SK-N-SH (cell line): ENCODE measurements around the gene ANKH. TPM values are rescaled to one million over a fixed set of nuclear protein-coding genes. Genes with fewer than 3 reads are reported as not detected.

Experiments used
- CTCF ChIA-PET: fragments of 300-600, 350-600 bp; formaldehyde crosslinking; extraction: SDS; loops from one replicate; lab custom pipeline; 2021; lab: Yijun Ruan, JAX
- POLR2A ChIA-PET: fragments of 350-600 bp; sonication (Branson Sonifier 250); formaldehyde crosslinking; extraction: SDS; loops from one replicate; lab custom pipeline; 2020; ENCODE audit warnings: antibody characterized with exemption, inconsistent platforms; lab: Yijun Ruan, JAX
- DNase-seq: peaks from one replicate; pipeline ENCODE4 v3.0.0; 2012
- H2AFZ ChIP-seq: fragments of 200-600 bp; sonication (generic); 2 replicates; pipeline ENCODE4 v1.8.1; 2016; ENCODE audit warnings: antibody characterized with exemption, mild to moderate bottlenecking, low read depth
- H3F3A ChIP-seq: fragments of 200-600 bp; sonication (generic); replicated peaks from 2 replicates; pipeline ENCODE3; 2016; ENCODE audit warnings: antibody characterized with exemption, mild to moderate bottlenecking; ENCODE audit not compliant: insufficient read depth
- H3K27ac ChIP-seq, 2 experiments: fragments of 200-500 bp in 1 of 2; fragments of 200-600 bp in 1 of 2; sonication (Bioruptor generic) in 1 of 2; sonication (generic), shearing (Covaris generic) in 1 of 2; 2 replicates each; pipeline versions ENCODE4 v1.5.1 to v1.6.1; 2014 to 2016; ENCODE audit warnings: low read depth in 2 of 2, inconsistent platforms in 1 of 2, low read length in 1 of 2, mild to moderate bottlenecking in 1 of 2, mixed read lengths in 1 of 2
- H3K27me3 ChIP-seq: fragments of 200-600 bp; sonication (generic), shearing (Covaris generic); 2 replicates; pipeline ENCODE4 v1.6.1; 2016; ENCODE audit warnings: mixed run types; ENCODE audit not compliant: insufficient read depth
- H3K36me3 ChIP-seq, 2 experiments: fragments of 200-500 bp in 1 of 2; fragments of 200-600 bp in 1 of 2; sonication (Bioruptor generic) in 1 of 2; sonication (generic) in 1 of 2; replicated peaks in 1 of 2; 2 replicates each; pipeline versions ENCODE3 to v1.5.1; 2014 to 2016; ENCODE audit warnings: low read length in 1 of 2, mild to moderate bottlenecking in 1 of 2; ENCODE audit not compliant: insufficient read depth in 2 of 2, control insufficient read depth in 1 of 2
- H3K4me1 ChIP-seq, 2 experiments: fragments of 200-500 bp in 1 of 2; fragments of 200-600 bp in 1 of 2; sonication (Bioruptor generic) in 1 of 2; sonication (generic), shearing (Covaris generic) in 1 of 2; 2 replicates each; pipeline versions ENCODE4 v1.5.1 to v1.6.1; 2014 to 2016; ENCODE audit warnings: low read depth in 1 of 2, low read length in 1 of 2, mixed run types in 1 of 2; ENCODE audit not compliant: insufficient read depth in 2 of 2, control insufficient read depth in 1 of 2
- H3K4me2 ChIP-seq: fragments of 200-600 bp; sonication (generic), shearing (Covaris generic); 2 replicates; pipeline ENCODE4 v1.6.1; 2017; ENCODE audit warnings: mixed run types
- H3K4me3 ChIP-seq, 2 experiments: fragments of 200-500 bp in 1 of 2; fragments of 200-600 bp in 1 of 2; sonication (Bioruptor generic) in 1 of 2; sonication (generic), shearing (Covaris generic) in 1 of 2; 2 replicates each; pipeline versions ENCODE4 v1.5.1 to v1.8.1; 2014 to 2016; ENCODE audit warnings: low read depth in 2 of 2, inconsistent platforms in 1 of 2, low read length in 1 of 2, mild to moderate bottlenecking in 1 of 2, mixed read lengths in 1 of 2, moderate library complexity in 1 of 2
- H3K79me2 ChIP-seq: fragments of 200-600 bp; sonication (generic); 2 replicates; pipeline ENCODE4 v1.8.1; 2017; ENCODE audit warnings: mild to moderate bottlenecking; ENCODE audit not compliant: insufficient read depth
- H3K9ac ChIP-seq: fragments of 200-600 bp; sonication (generic); 2 replicates; pipeline ENCODE4 v1.6.1; 2017; ENCODE audit warnings: mixed run types
- H3K9me2 ChIP-seq: fragments of 200-600 bp; sonication (generic); 2 replicates; pipeline ENCODE4 v1.6.1; 2017; ENCODE audit warnings: mixed run types
- H3K9me3 ChIP-seq: fragments of 200-600 bp; sonication (generic); 2 replicates; pipeline ENCODE4 v1.6.1; 2017; ENCODE audit warnings: mixed run types, mild to moderate bottlenecking, moderate library complexity
- H4K20me1 ChIP-seq: fragments of 200-600 bp; sonication (generic); 2 replicates; pipeline ENCODE4 v1.6.1; 2017; ENCODE audit warnings: mild to moderate bottlenecking, mixed run types; ENCODE audit not compliant: insufficient read depth
- CHD2 ChIP-seq: fragments of 150-350 bp; IDR thresholded peaks from 2 replicates; pipeline ENCODE4 v1.6.1; 2018; ENCODE audit warnings: low read length; ENCODE audit not compliant: partially characterized antibody
- CTCF ChIP-seq: fragments of 200-600 bp; sonication (generic); IDR thresholded peaks from 2 replicates; pipeline ENCODE4 v1.6.1; 2017; ENCODE audit warnings: antibody characterized with exemption, mild to moderate bottlenecking, moderate library complexity
- ELF1 ChIP-seq: IDR thresholded peaks from 2 replicates; pipeline ENCODE4 v1.4.0; 2012
- EP300 ChIP-seq, 2 experiments: IDR thresholded peaks; 2 replicates each; pipeline versions ENCODE4 v1.4.0 to v1.6.1; 2012; ENCODE audit warnings: borderline replicate concordance in 1 of 2, low read depth in 1 of 2, low read length in 1 of 2
- EZH2phosphoT487 ChIP-seq: fragments of 200-600 bp; sonication (generic); IDR thresholded peaks from 2 replicates; pipeline ENCODE4 v1.6.1; 2017; ENCODE audit warnings: low read depth, mixed run types, mild to moderate bottlenecking, antibody characterized with exemption, moderate library complexity, borderline replicate concordance
- FOXM1 ChIP-seq: IDR thresholded peaks from 2 replicates; pipeline ENCODE4 v1.4.0; 2012; ENCODE audit warnings: low read depth, mild to moderate bottlenecking
- GATA2 ChIP-seq: sonication (generic); formaldehyde crosslinking; IDR thresholded peaks from 2 replicates; pipeline ENCODE4 v1.5.0; 2020; ENCODE audit warnings: mild to moderate bottlenecking, missing genetic modification reagents
- JUND ChIP-seq: IDR thresholded peaks from 2 replicates; pipeline ENCODE4 v1.4.0; 2012
- MAX ChIP-seq: IDR thresholded peaks from 2 replicates; pipeline ENCODE4 v1.4.0; 2012; ENCODE audit warnings: low read depth
- NRF1 ChIP-seq: IDR thresholded peaks from 2 replicates; pipeline ENCODE4 v1.6.1; 2012; ENCODE audit warnings: low read depth, mild to moderate bottlenecking, low read length
- PBX3 ChIP-seq: IDR thresholded peaks from 2 replicates; pipeline ENCODE4; 2012
- RAD21 ChIP-seq: IDR thresholded peaks from 2 replicates; pipeline ENCODE4 v1.6.1; 2012; ENCODE audit warnings: mild to moderate bottlenecking, low read length
- REST ChIP-seq: IDR thresholded peaks from 2 replicates; pipeline ENCODE4 v1.6.1; 2012; ENCODE audit warnings: mild to moderate bottlenecking, low read depth, low read length, moderate library complexity
- RFX5 ChIP-seq: IDR thresholded peaks from 2 replicates; pipeline ENCODE4 v1.6.1; 2012; ENCODE audit warnings: mild to moderate bottlenecking, improper control_type of control experiment, low read length
- TAF1 ChIP-seq: IDR thresholded peaks from 2 replicates; pipeline ENCODE4 v1.6.1; 2012; ENCODE audit warnings: low read depth, mild to moderate bottlenecking, low read length, moderate library complexity, borderline replicate concordance
- TEAD4 ChIP-seq: IDR thresholded peaks from 2 replicates; pipeline ENCODE4 v1.4.0; 2012; ENCODE audit warnings: mild to moderate bottlenecking, borderline replicate concordance; ENCODE audit not compliant: insufficient read depth
- USF1 ChIP-seq: IDR thresholded peaks from 2 replicates; pipeline ENCODE4 v1.4.0; 2012; ENCODE audit warnings: low read depth, borderline replicate concordance
- WGBS: methylation state at CpG from one replicate; pipeline ENCODE4 v1.1.6; 2017; ENCODE audit warnings: low lambda C conversion rate; 5-methylcytosine and 5-hydroxymethylcytosine counted together
- polyA plus RNA-seq, 3 experiments: library from polyadenylated mRNA; depleted of rRNA; stranded (reverse); fragments of >200 nt; gene quantifications; 2 replicates each; pipeline ENCODE4 v1.2.3, GENCODE V29; 2012

ANKH gene
- polyA plus RNA-seq, 1 of the 3 experiments (the other 2 are of a cell fraction), result 22.0 TPM

GRCh38 chr5:14881826-14882225 is 10.2 kb upstream of the ANKH start:
- Histone ChIP-seq H3K79me2 (no peaks in the 10 kb centered on the region), H3K27ac (no peak overlapping the region)
- POLR2A ChIA-PET, result no interaction called here
- TF ChIP-seq EP300 (IDR thresholded peaks at IDR 0.05; ENCODE audit: borderline replicate concordance in 1 of 2, low read depth in 1 of 2, low read length in 1 of 2) (no peak), EZH2phosphoT487 (no peak), TEAD4 (no peak), USF1 (no peak), ELF1 (no peak), FOXM1 (no peak), CTCF (no peak), CHD2 (no peak), PBX3 (no peak), JUND (no peak), RAD21 (no peak), REST (no peak), NRF1 (no peak), MAX (no peak), RFX5 (no peak), TAF1 (no peak), GATA2 (CRISPR knock-in tag) (no peak)
- TF ChIP-seq, all 33 proteins: peak for 0
- Histone ChIP-seq H2AFZ (no peak overlapping the region), H3F3A (no peaks in the 10 kb centered on the region), H3K4me1 (no peaks in the 10 kb centered on the region), H3K9ac (no peak overlapping the region), H3K4me2 (no peak overlapping the region), H4K20me1 (no peaks in the 10 kb centered on the region), H3K9me2 (no peaks in the 10 kb centered on the region), H3K27me3 (no peaks in the 10 kb centered on the region), H3K4me3 (no peak overlapping the region), H3K36me3 (no peaks in the 10 kb centered on the region), H3K9me3 (no peaks in the 10 kb centered on the region)
- 67% methylated on average over 8 of the region's 9 CpGs for WGBS
- DNase-seq, result no peak
- CTCF ChIA-PET, result interaction anchor here (1.6 kb wide), 1 partner anchor 155 kb away, joined by 5 read pairs; no protein-coding TSS in a partner anchor
